ENCODE measurements around the gene JMJD1C.

The JMJD1C gene

GRCh38 chr10:63173468-63174232 is 292.1 kb downstream of the JMJD1C start:
- no peaks in the 10 kb centered on the region; the same call in 1 of the 2 replicates for H3K79me2 ChIP-seq (ENCODE audit: insufficient read depth, low read length)
- no peak overlapping the region for H3K4me3 ChIP-seq (ENCODE audit: insufficient read depth, low read length, poor library complexity, severe bottlenecking)
- peaks cover 13% of the 10 kb centered on the region; the same call in 1 of the 2 replicates for H3F3A ChIP-seq (ENCODE audit: insufficient read depth)
- no peak overlapping the region for H2AFZ ChIP-seq (ENCODE audit: low read depth, low read length, severe bottlenecking)
- no peaks in the 10 kb centered on the region for H3K9me3 ChIP-seq (ENCODE audit: insufficient read depth, low read length)
- no peak for TF ChIP-seq CTCF (IDR thresholded peaks at IDR 0.05; ENCODE audit: insufficient read depth, low read length, poor library complexity, severe bottlenecking)
- no peak for TF ChIP-seq EZH2phosphoT487 (conservative IDR thresholded peaks at IDR 0.05; ENCODE audit: low read length)
- no peaks in the 10 kb centered on the region for H3K27me3 ChIP-seq (ENCODE audit: low read length)
- no peak overlapping the region for H3K9ac ChIP-seq (ENCODE audit: low read length)
- H3K27ac ChIP-seq (ENCODE audit: low read depth, low read length) = peak overlapping the region; percentile 6; the same call in 1 of the 2 replicates
- no peaks in the 10 kb centered on the region for H3K9me2 ChIP-seq (replicated peaks; ENCODE audit: insufficient read depth, low read length)
- peak overlapping the region; percentile 18 for H3K4me2 ChIP-seq (ENCODE audit: low read depth, low read length, poor library complexity, severe bottlenecking)
- H3K36me3 ChIP-seq (ENCODE audit: low read length) = peaks cover 48% of the 10 kb centered on the region
- H4K20me1 ChIP-seq (ENCODE audit: low read depth, low read length) = no peaks in the 10 kb centered on the region

- peaks cover 23% of the 10 kb centered on the region for H3F3A ChIP-seq (ENCODE audit: insufficient read depth)
- no peak overlapping the region for H3K4me2 ChIP-seq (ENCODE audit: low read depth, low read length, poor library complexity, severe bottlenecking)
- H3K9me2 ChIP-seq (replicated peaks; ENCODE audit: insufficient read depth, low read length) = no peaks in the 10 kb centered on the region
- H3K9me3 ChIP-seq (ENCODE audit: insufficient read depth, low read length) = no peaks in the 10 kb centered on the region
- H3K79me2 ChIP-seq (ENCODE audit: insufficient read depth, low read length) = no peaks in the 10 kb centered on the region; the same call in 1 of the 2 replicates
- H3K9ac ChIP-seq (ENCODE audit: low read length) = no peak overlapping the region
- H3K36me3 ChIP-seq (ENCODE audit: low read length) = peaks cover 58% of the 10 kb centered on the region
- no peak overlapping the region for H3K4me3 ChIP-seq (ENCODE audit: insufficient read depth, low read length, poor library complexity, severe bottlenecking)
- TF ChIP-seq EZH2phosphoT487 (conservative IDR thresholded peaks at IDR 0.05; ENCODE audit: low read length) (no peak), CTCF (IDR thresholded peaks at IDR 0.05; ENCODE audit: insufficient read depth, low read length, poor library complexity, severe bottlenecking) (no peak)
- H3K27me3 ChIP-seq (ENCODE audit: low read length) = no peaks in the 10 kb centered on the region
- H3K27ac ChIP-seq (ENCODE audit: low read depth, low read length) = no peak overlapping the region
- H4K20me1 ChIP-seq (ENCODE audit: low read depth, low read length) = 0 out of 2 replicates have a peak, but pooled peaks cover 5% of the 10 kb centered on the region
- no peak overlapping the region for H2AFZ ChIP-seq (ENCODE audit: low read depth, low read length, severe bottlenecking)
Measured at GRCh38 chr10:63171926-63172325, 293.9 kb downstream of the JMJD1C start.

- Histone ChIP-seq H4K20me1 (ENCODE audit: low read depth, low read length) (0 out of 2 replicates have a peak, but pooled peaks cover 5% of the 10 kb centered on the region), H3K4me2 (ENCODE audit: low read depth, low read length, poor library complexity, severe bottlenecking) (no peak overlapping the region), H3K36me3 (ENCODE audit: low read length) (peaks cover 52% of the 10 kb centered on the region), H3K9me2 (replicated peaks; ENCODE audit: insufficient read depth, low read length) (no peaks in the 10 kb centered on the region), H3F3A (ENCODE audit: insufficient read depth) (peaks cover 18% of the 10 kb centered on the region), H3K9me3 (ENCODE audit: insufficient read depth, low read length) (no peaks in the 10 kb centered on the region), H3K27me3 (ENCODE audit: low read length) (no peaks in the 10 kb centered on the region), H3K79me2 (ENCODE audit: insufficient read depth, low read length) (no peaks in the 10 kb centered on the region; the same call in 1 of the 2 replicates), H3K4me3 (ENCODE audit: insufficient read depth, low read length, poor library complexity, severe bottlenecking) (no peak overlapping the region), H3K27ac (ENCODE audit: low read depth, low read length) (no peak overlapping the region), H2AFZ (ENCODE audit: low read depth, low read length, severe bottlenecking) (no peak overlapping the region), H3K9ac (ENCODE audit: low read length) (no peak overlapping the region)
- TF ChIP-seq EZH2phosphoT487 (conservative IDR thresholded peaks at IDR 0.05; ENCODE audit: low read length) (no peak), CTCF (IDR thresholded peaks at IDR 0.05; ENCODE audit: insufficient read depth, low read length, poor library complexity, severe bottlenecking) (no peak)
Measured at GRCh38 chr10:63171255-63171855, 294.4 kb downstream of the JMJD1C start.

Measured in SU-DHL-6 (cell line).